ENCODE results near the gene INHBC.

DNA sequence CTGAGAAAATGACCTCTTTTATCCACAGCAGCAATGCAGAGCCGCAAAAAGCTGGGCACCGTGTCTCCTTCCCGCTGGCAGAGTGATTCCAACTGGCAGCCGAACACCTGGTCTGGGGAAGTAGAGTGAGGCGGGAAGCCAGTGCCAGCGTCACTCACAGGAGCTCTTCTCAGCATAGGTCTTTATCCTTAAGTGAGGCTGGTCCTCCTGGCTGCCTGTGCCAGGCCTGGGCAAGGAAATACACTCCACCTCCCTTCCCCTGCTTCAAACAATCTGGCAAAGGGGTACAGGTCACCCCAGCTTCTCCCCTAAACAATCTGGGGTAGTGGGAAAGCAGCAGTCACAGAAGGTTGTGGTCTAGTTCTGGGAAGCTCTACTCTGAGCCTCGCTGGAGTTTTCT, 40.3 kb downstream of the INHBC start:
- TF ChIP-seq, protein P1, sequence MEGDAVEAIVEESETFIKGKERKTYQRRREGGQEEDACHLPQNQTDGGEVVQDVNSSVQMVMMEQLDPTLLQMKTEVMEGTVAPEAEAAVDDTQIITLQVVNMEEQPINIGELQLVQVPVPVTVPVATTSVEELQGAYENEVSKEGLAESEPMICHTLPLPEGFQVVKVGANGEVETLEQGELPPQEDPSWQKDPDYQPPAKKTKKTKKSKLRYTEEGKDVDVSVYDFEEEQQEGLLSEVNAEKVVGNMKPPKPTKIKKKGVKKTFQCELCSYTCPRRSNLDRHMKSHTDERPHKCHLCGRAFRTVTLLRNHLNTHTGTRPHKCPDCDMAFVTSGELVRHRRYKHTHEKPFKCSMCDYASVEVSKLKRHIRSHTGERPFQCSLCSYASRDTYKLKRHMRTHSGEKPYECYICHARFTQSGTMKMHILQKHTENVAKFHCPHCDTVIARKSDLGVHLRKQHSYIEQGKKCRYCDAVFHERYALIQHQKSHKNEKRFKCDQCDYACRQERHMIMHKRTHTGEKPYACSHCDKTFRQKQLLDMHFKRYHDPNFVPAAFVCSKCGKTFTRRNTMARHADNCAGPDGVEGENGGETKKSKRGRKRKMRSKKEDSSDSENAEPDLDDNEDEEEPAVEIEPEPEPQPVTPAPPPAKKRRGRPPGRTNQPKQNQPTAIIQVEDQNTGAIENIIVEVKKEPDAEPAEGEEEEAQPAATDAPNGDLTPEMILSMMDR (IDR thresholded peaks at IDR 0.05) = no peak
- TF ChIP-seq POLR2A (IDR thresholded peaks at IDR 0.05) = no peak

Measured in testis (tissue), 2 donors.